NCI-H345 (cell line): ENCODE measurements around the gene C4orf51.
"Not testable (repeated sequence)": the region's sequence is repeated elsewhere in the genome, so short reads cannot be mapped to it uniquely, and the experiment has no call there.

Experiments used
- DNase-seq: peaks from one replicate; lab custom pipeline; 2025; lab: John Stamatoyannopoulos, UW

The C4orf51 gene

DNA sequence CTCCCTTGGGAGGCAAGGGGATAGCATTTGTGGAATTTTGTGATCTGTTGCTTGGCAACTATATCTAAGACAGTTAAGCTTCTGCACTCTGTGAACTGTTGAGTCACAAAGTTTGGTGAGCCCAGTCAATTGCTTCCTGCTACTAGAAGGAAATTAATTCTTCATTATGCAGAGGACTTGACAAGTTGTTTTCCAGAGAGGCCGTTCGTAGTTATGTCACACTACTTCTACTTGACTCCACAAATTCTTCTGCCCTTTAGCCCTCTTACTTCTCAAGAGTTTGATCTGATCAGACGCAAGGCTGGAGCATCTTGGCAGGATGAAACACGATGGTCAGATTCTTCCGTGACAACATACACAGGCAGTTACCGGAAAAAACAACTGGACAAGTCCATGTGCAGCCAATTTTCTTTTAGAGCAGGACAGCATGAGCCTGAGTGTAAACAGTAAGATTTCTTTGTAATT lies at the start of gene C4orf51:
C4orf51 (plus strand) TSS at position 156 of the 465 bp plus-strand sequence; CDS start at position 214, 58 bp downstream.
- peak; percentile 33 for DNase-seq

DNA sequence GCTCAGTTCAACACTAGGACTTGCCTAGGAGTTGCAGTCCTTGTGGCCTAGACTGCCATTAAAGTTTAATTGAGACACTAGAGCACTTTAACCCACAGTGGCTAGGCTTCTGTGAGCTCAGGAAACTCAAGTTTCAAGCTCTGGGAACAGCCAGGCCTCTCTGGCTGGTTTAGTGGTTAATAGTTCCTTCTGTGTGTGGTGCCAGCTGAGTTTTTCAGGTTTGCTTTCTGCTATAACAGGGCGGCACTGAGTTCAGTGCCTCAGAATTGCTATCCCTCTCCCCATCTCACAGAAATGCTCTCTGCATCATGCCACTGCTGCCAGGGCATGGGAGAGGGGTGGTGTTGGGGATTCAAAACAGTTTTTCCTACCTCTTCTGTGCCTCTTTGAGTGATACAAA lies 44.8 kb upstream of the C4orf51 start:
- DNase-seq, result no peak

- DNase-seq, result no peak
Observed at GRCh38 chr4:145635630-145636029, 44.3 kb upstream of the C4orf51 start.

DNA sequence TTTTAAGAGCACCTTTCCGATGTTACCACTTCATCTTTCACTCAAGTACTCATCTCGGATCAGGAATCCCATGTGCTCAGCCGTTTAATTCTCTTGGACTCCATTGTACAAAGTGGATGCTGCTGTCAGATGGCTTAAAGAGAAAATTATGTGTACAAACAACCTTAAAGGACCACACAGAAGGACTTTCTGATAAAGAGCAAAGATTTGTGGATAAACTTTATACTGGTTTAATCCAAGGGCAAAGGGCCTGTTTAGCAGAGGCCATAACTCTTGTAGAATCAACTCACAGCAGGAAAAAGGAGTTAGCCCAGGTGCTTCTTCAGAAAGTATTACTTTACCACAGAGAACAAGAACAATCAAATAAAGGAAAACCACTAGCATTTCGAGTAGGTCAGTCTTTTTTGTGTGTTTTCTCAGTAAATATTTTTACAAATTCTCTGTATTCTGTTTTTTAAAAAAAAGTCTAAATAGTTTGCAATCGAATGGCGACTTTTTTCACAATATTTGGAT lies 40.7 kb upstream of the C4orf51 start:
- no peak for DNase-seq

- not testable (repeated sequence) for DNase-seq
Observed at GRCh38 chr4:145640236-145640635, 39.7 kb upstream of the C4orf51 start.

GRCh38 chr4:145643295-145643694 lies 36.7 kb upstream of the C4orf51 start:
- DNase-seq, result no peak

DNA sequence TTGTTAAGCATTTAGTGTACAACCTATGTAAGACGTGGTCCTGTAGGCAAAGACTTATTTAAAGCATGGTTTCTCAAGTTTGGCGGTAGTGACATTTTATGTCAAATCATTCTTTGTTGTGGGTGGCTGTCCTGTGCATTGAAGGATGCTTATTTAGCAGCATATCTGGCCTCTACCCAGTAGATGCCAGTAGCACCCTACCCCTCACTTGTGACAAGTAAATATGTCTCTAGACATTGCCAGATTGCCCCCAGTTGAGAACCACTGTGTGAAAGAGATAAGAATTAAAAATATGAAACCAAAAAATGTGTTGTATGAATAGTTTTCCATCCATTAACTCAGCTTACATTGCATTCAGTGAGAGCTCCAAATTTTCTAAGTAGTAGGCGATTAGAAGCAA lies 35.2 kb upstream of the C4orf51 start:
- no peak for DNase-seq

DNA sequence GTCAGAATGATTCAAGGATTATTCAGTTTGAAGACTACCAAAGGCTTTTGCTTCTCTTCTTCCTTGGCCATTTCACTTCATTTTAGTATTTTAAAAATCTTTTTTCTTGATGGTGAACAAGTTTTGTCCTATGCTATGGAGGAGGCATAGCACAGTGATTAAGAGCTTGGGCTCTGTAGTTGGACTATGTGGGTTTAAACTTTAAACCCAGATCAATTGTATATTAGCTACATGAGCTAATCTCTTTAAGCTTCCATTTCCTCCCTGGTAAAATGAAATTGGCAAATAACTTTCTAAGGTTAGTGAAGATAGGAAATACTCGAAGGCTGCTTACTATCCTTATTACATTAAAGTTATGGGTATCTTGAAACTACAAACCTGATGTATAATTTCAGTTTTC lies 23.8 kb upstream of the C4orf51 start:
- DNase-seq, result no peak

GRCh38 chr4:145660064-145660463 lies 19.9 kb upstream of the C4orf51 start:
- no peak for DNase-seq

GRCh38 chr4:145663194-145663593 lies 16.8 kb upstream of the C4orf51 start:
- no peak for DNase-seq

- DNase-seq, result no peak
Observed at GRCh38 chr4:145665773-145666172, 14.2 kb upstream of the C4orf51 start.

GRCh38 chr4:145670422-145670821 lies 9.5 kb upstream of the C4orf51 start:
- DNase-seq, result no peak

- peak; percentile 89 for DNase-seq
Observed at GRCh38 chr4:145679520-145679919, 426 bp upstream of the C4orf51 start.

DNA sequence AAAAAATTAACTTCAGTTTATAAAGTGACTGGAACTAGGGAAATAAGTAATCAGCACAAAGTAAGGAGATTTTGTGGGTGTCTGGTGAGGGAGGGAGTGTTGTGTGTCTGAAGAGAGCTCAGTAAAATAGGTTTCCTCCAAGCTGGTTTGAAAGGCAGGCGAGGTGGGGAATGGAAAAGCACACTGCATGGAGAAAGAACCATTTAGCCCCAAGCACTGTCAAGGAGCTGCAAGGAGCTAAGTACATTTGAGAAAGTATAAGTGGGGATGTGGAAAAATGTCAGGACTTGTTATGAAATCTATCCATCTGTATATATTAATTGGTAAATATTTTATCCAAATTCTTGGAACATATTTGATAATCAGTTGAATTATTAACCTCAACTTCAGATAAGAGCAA lies 956 bp downstream of the C4orf51 start:
- no peak for DNase-seq

GRCh38 chr4:145681518-145681917 lies 1.6 kb downstream of the C4orf51 start:
- DNase-seq, result no peak

GRCh38 chr4:145681956-145682355 lies 2.0 kb downstream of the C4orf51 start:
- DNase-seq, result no peak

DNA sequence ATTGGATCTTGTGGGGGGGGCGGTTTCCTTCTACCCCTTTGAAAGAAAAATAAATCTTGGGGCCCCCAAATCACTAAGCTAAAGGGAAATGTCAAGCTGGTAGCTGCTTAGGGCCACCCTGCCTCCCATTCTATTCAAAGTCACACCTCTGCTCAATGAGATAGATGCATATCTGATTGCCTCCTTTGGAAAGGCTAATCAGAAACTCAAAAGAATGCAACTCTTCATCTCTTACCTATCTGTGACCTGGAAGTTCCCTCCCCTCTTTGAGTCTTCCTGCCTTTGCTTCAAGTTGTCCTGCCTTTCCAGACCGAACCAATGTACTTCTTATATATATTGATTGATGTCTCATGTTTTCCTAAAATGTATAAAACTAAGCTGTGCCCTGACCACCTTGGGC lies 7.0 kb downstream of the C4orf51 start:
- no peak for DNase-seq

GRCh38 chr4:145690610-145691009 lies 10.7 kb downstream of the C4orf51 start:
- no peak for DNase-seq

GRCh38 chr4:145691416-145691815 lies 11.5 kb downstream of the C4orf51 start:
- not testable (repeated sequence) for DNase-seq

- no peak for DNase-seq
Observed at GRCh38 chr4:145694929-145695328, 15.0 kb downstream of the C4orf51 start.

- no peak for DNase-seq
Observed at GRCh38 chr4:145697332-145697731, 17.4 kb downstream of the C4orf51 start.

DNA sequence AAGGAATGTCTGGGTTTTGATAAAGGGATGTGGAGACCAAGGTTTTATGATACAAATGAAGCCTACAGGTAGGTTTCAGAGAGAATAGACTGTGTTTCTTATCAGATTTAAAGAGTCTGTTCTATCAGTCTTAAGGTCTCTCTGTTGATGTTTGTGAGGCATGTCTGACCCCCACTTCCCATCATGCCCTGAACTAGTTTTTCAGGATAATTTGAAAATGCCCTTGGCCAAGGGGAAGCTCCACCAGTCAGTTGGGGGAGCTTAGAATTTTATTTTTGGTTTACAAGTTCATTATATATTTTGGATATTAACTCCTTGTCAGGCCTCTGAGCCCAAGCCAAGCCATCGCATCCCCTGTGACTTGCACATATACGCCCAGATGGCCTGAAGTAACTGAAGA lies 18.6 kb downstream of the C4orf51 start:
- DNase-seq, result no peak

- no peak for DNase-seq
Observed at GRCh38 chr4:145703850-145704497, 24.0 kb downstream of the C4orf51 start.

- peak; percentile 76 for DNase-seq
Observed at GRCh38 chr4:145709336-145709735, 29.4 kb downstream of the C4orf51 start.
